HG02610 (cell line): Measurements from ENCODE around the gene KCNG4.

ENCODE experiments used
- ATAC-seq: cut with Tn5 transposase; IDR thresholded peaks from one replicate; pipeline ENCODE4 v1.9.1; 2021; ENCODE audit warnings: mild to moderate bottlenecking, moderate library complexity; ENCODE audit not compliant: unreplicated experiment

Gene KCNG4

GRCh38 chr16:84184775-84185174, 55.0 kb downstream of the KCNG4 start:
- no peak for ATAC-seq

GRCh38 chr16:84183911-84184591, 55.8 kb downstream of the KCNG4 start:
- no peak for ATAC-seq

- ATAC-seq, result no peak
Measured at GRCh38 chr16:84183572-84183875, 56.3 kb downstream of the KCNG4 start.

- ATAC-seq, result no peak
Measured at GRCh38 chr16:84182680-84183571, 56.9 kb downstream of the KCNG4 start.

- no peak for ATAC-seq
Measured at GRCh38 chr16:84182104-84182503, 57.7 kb downstream of the KCNG4 start.

- ATAC-seq, result no peak
Measured at GRCh38 chr16:84181144-84181915, 58.5 kb downstream of the KCNG4 start.

- no peak for ATAC-seq
Measured at GRCh38 chr16:84180519-84181140, 59.2 kb downstream of the KCNG4 start.

- no peak for ATAC-seq
Measured at GRCh38 chr16:84179612-84180320, 60.0 kb downstream of the KCNG4 start.

- no peak for ATAC-seq
Measured at GRCh38 chr16:84178892-84179611, 60.8 kb downstream of the KCNG4 start.

GRCh38 chr16:84178146-84178765, 61.6 kb downstream of the KCNG4 start:
- no peak for ATAC-seq

- ATAC-seq, result no peak
Measured at GRCh38 chr16:84177741-84178073, 62.1 kb downstream of the KCNG4 start.

- ATAC-seq, result no peak
Measured at GRCh38 chr16:84176192-84177053, 63.4 kb downstream of the KCNG4 start.

GRCh38 chr16:84175350-84176081, 64.3 kb downstream of the KCNG4 start:
- peak; percentile 76 for ATAC-seq

- ATAC-seq, result no peak
Measured at GRCh38 chr16:84174396-84174795, 65.4 kb downstream of the KCNG4 start.

- ATAC-seq, result no peak
Measured at GRCh38 chr16:84169765-84170310, 70.0 kb downstream of the KCNG4 start.
